Measurements from ENCODE around the gene POLD2. TPM values are rescaled to one million over a fixed set of nuclear protein-coding genes. Genes with fewer than 3 reads are reported as not detected.

POLD2 gene
- total RNA-seq, 1 donor from 2014 or later, result 259 TPM

- intact Hi-C loops (cut with micrococcal nuclease), result no loop called here
- no peak for DNase-seq
- H3K27me3 Mint-ChIP-seq, result peaks cover 11% of the 10 kb centered on the region
- H3K36me3 Mint-ChIP-seq (ENCODE audit: low read depth), result peaks cover 4% of the 10 kb centered on the region
- peaks cover 7% of the 10 kb centered on the region for H3K4me1 Mint-ChIP-seq
- no peak overlapping the region for H3K4me3 Mint-ChIP-seq
- no peaks in the 10 kb centered on the region for H3K9me3 Mint-ChIP-seq
- H3K27ac Mint-ChIP-seq, result peak overlapping the region; percentile 3
Measured at GRCh38 chr7:44107961-44108767, 15.2 kb downstream of the POLD2 start.

- Mint-ChIP-seq H3K36me3 (ENCODE audit: low read depth) (no peaks in the 10 kb centered on the region), H3K9me3 (no peaks in the 10 kb centered on the region), H3K4me3 (no peak overlapping the region), H3K4me1 (peaks cover 7% of the 10 kb centered on the region), H3K27me3 (peaks cover 14% of the 10 kb centered on the region), H3K27ac (no peak overlapping the region)
- DNase-seq, result no peak
- intact Hi-C loops (cut with micrococcal nuclease), result no loop called here
Measured at GRCh38 chr7:44107116-44107960, 16.0 kb downstream of the POLD2 start.

- intact Hi-C loops (cut with micrococcal nuclease), result no loop called here
- H3K4me1 Mint-ChIP-seq, result peaks cover 7% of the 10 kb centered on the region
- H3K4me3 Mint-ChIP-seq, result no peak overlapping the region
- no peak overlapping the region for H3K27ac Mint-ChIP-seq
- no peaks in the 10 kb centered on the region for H3K36me3 Mint-ChIP-seq (ENCODE audit: low read depth)
- no peak for DNase-seq
- peaks cover 17% of the 10 kb centered on the region for H3K27me3 Mint-ChIP-seq
- H3K9me3 Mint-ChIP-seq, result no peaks in the 10 kb centered on the region
Measured at GRCh38 chr7:44106311-44107065, 16.9 kb downstream of the POLD2 start.

- H3K4me3 Mint-ChIP-seq, result peak overlapping the region; percentile 76
- intact Hi-C loops (cut with micrococcal nuclease), result no loop called here
- H3K36me3 Mint-ChIP-seq (ENCODE audit: low read depth), result no peaks in the 10 kb centered on the region
- peaks cover 7% of the 10 kb centered on the region for H3K4me1 Mint-ChIP-seq
- H3K9me3 Mint-ChIP-seq, result no peaks in the 10 kb centered on the region
- DNase-seq, result no peak
- peaks cover 17% of the 10 kb centered on the region for H3K27me3 Mint-ChIP-seq
- no peak overlapping the region for H3K27ac Mint-ChIP-seq
Measured at GRCh38 chr7:44105832-44106231, 17.5 kb downstream of the POLD2 start.

- H3K4me1 Mint-ChIP-seq, result peaks cover 7% of the 10 kb centered on the region
- peak overlapping the region; percentile 76 for H3K4me3 Mint-ChIP-seq
- no peak for DNase-seq
- H3K27me3 Mint-ChIP-seq, result peaks cover 17% of the 10 kb centered on the region
- intact Hi-C loops (cut with micrococcal nuclease), result loop anchor here (1.0 kb wide), 1 partner anchor 23 kb away; the partner anchor contains the start of gene POLM
- no peaks in the 10 kb centered on the region for H3K9me3 Mint-ChIP-seq
- no peaks in the 10 kb centered on the region for H3K36me3 Mint-ChIP-seq (ENCODE audit: low read depth)
- peak overlapping the region; percentile 35 for H3K27ac Mint-ChIP-seq
Measured at GRCh38 chr7:44104860-44105771, 18.2 kb downstream of the POLD2 start.

- intact Hi-C loops (cut with micrococcal nuclease), result loop anchor here (1.0 kb wide), 1 partner anchor 22 kb away; the partner anchor contains the start of gene POLM
Measured at GRCh38 chr7:44103923-44104859, 19.2 kb downstream of the POLD2 start, which contains the start of gene AEBP1. Gene AEBP1 (plus strand): TSS chr7:44104345. CDS start chr7:44104666, 321 bp downstream.

GRCh38 chr7:44103566-44103922 lies 19.8 kb downstream of the POLD2 start:
- H3K4me3 Mint-ChIP-seq, result peak overlapping the region; percentile 57

More at GRCh38 chr7:44103923-44104859, 19.2 kb downstream of the POLD2 start, which contains the start of gene AEBP1:
- H3K27me3 Mint-ChIP-seq, result peaks cover 17% of the 10 kb centered on the region
- peak within 1 kb of the TSS; percentile 76 for H3K4me3 Mint-ChIP-seq
- no peaks in the 10 kb centered on the region for H3K9me3 Mint-ChIP-seq
- no peaks in the 10 kb centered on the region for H3K36me3 Mint-ChIP-seq (ENCODE audit: low read depth)
- peaks cover 7% of the 10 kb centered on the region for H3K4me1 Mint-ChIP-seq
- DNase-seq, result peak; percentile 77
- H3K27ac Mint-ChIP-seq, result peak within 1 kb of the TSS; percentile 35

GRCh38 chr7:44102846-44103565 lies 20.3 kb downstream of the POLD2 start:
- peak overlapping the region; percentile 4 for H3K27ac Mint-ChIP-seq
- intact Hi-C loops (cut with micrococcal nuclease), result no loop called here
- no peaks in the 10 kb centered on the region for H3K9me3 Mint-ChIP-seq
- peak overlapping the region; percentile 57 for H3K4me3 Mint-ChIP-seq
- H3K4me1 Mint-ChIP-seq, result peaks cover 7% of the 10 kb centered on the region
- peaks cover 17% of the 10 kb centered on the region for H3K27me3 Mint-ChIP-seq
- H3K36me3 Mint-ChIP-seq (ENCODE audit: low read depth), result no peaks in the 10 kb centered on the region
- DNase-seq, result no peak

More at GRCh38 chr7:44103566-44103922, 19.8 kb downstream of the POLD2 start:
- Mint-ChIP-seq H3K27me3 (peaks cover 17% of the 10 kb centered on the region), H3K27ac (peak overlapping the region; percentile 4), H3K36me3 (ENCODE audit: low read depth) (no peaks in the 10 kb centered on the region), H3K9me3 (no peaks in the 10 kb centered on the region), H3K4me1 (peaks cover 7% of the 10 kb centered on the region)
- no peak for DNase-seq
- intact Hi-C loops (cut with micrococcal nuclease), result no loop called here

GRCh38 chr7:44101966-44102845 lies 21.1 kb downstream of the POLD2 start:
- Mint-ChIP-seq H3K9me3 (no peaks in the 10 kb centered on the region), H3K4me3 (peak overlapping the region; percentile 24), H3K36me3 (ENCODE audit: low read depth) (no peaks in the 10 kb centered on the region), H3K27ac (no peak overlapping the region), H3K27me3 (peaks cover 17% of the 10 kb centered on the region), H3K4me1 (peaks cover 14% of the 10 kb centered on the region)
- intact Hi-C loops (cut with micrococcal nuclease), result no loop called here
- DNase-seq, result no peak

GRCh38 chr7:44101303-44101965 lies 21.9 kb downstream of the POLD2 start:
- Mint-ChIP-seq H3K9me3 (no peaks in the 10 kb centered on the region), H3K4me3 (no peak overlapping the region), H3K4me1 (peaks cover 21% of the 10 kb centered on the region), H3K27me3 (peaks cover 17% of the 10 kb centered on the region), H3K27ac (no peak overlapping the region), H3K36me3 (ENCODE audit: low read depth) (no peaks in the 10 kb centered on the region)
- no peak for DNase-seq
- intact Hi-C loops (cut with micrococcal nuclease), result no loop called here
